Heart left ventricle (tissue), 13 donors: ENCODE results near the gene MIB2.
"Not testable (repeated sequence)": the region's sequence is repeated elsewhere in the genome, so short reads cannot be mapped to it uniquely, and the experiment has no call there.

Experiments
- POLR2A ChIP-seq, 2 donors: fragments of 450-650 bp; IDR thresholded peaks; one replicate each; pipeline ENCODE4 v1.6.1; 2017; ENCODE audit warnings: antibody characterized with exemption in 2 of 2, mild to moderate bottlenecking in 2 of 2, moderate library complexity in 2 of 2
- TF ChIP-seq, protein P1 (sequence below), 12 donors: fragments of 200-600 bp; sonication (generic) in 4 of 12; IDR thresholded peaks; one replicate each; pipeline versions ENCODE4 v1.5.0 to v1.8.0; 2018 to 2022; ENCODE audit warnings: antibody characterized with exemption in 12 of 12, mild to moderate bottlenecking in 5 of 12
- donor health status: ischemic (EF 13 %, LVEDD 7.1; RV severe dilation, severe dysfunction).
- donor health status: DM: no; HTN: yes; CAD: no.
- donor health status: DM: no; HTN: no; CAD: no.
- donor health status: ischemic (EF 25% LVEDD 6.9; RV normal size, moderate dysfunction).
- donor health status: ischemic (EF 25% LVEDD 5.7; RV mildly dilated, moderate dysfunction).
- donor health status: ischemic (EF 35%, LVEDD 5.7; RV mildly dilated, moderate dysfunction).
- donor health status: nonischemic (EF 11% LVEDD 7.7; RV severe dilation, severe dysfunction).
- donor health status: DM: yes; HTN: yes; CAD: no.
- donor health status: PGD.
- donor health status: ischemic (EF 29% LVEDD 5.4; RV normal size, mild dysfunction).
- donor health status: nonischemic (EF 23%, LVEDD 6.1; RV moderate dilation, normal function).

DNA sequence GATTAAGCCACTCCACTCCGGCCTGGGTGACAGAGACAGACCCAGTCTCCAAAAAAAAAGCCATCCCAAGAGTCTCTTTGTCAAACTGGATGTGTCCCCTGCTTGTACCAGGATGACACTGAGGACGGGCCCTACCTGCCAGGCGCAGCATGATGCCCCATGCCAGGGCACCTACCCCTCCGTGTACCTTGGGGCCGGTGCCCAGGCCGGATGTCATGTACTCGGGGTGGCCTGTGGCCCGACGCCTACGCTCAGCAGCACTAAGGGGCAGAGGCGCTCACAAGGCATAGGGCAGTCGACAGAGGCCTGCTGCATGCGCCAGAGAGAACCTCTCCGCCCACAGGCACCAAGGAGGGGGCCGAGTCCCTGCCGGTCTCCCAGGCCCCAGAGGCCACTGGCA is 24.1 kb downstream of the MIB2 start:
- not testable (repeated sequence) for TF ChIP-seq POLR2A (IDR thresholded peaks at IDR 0.05)
- TF ChIP-seq, protein P1, sequence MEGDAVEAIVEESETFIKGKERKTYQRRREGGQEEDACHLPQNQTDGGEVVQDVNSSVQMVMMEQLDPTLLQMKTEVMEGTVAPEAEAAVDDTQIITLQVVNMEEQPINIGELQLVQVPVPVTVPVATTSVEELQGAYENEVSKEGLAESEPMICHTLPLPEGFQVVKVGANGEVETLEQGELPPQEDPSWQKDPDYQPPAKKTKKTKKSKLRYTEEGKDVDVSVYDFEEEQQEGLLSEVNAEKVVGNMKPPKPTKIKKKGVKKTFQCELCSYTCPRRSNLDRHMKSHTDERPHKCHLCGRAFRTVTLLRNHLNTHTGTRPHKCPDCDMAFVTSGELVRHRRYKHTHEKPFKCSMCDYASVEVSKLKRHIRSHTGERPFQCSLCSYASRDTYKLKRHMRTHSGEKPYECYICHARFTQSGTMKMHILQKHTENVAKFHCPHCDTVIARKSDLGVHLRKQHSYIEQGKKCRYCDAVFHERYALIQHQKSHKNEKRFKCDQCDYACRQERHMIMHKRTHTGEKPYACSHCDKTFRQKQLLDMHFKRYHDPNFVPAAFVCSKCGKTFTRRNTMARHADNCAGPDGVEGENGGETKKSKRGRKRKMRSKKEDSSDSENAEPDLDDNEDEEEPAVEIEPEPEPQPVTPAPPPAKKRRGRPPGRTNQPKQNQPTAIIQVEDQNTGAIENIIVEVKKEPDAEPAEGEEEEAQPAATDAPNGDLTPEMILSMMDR (IDR thresholded peaks at IDR 0.05) = not testable (repeated sequence)
